RPMI8226 (cell line): ENCODE data around the gene BAHCC1.
A peak's percentile ranks its signal among the peaks of the same experiment; 100 is the strongest.

Experiments used
- DNase-seq: peaks from one replicate; pipeline ENCODE4 v3.0.0-alpha.2; 2015

Gene BAHCC1

DNA sequence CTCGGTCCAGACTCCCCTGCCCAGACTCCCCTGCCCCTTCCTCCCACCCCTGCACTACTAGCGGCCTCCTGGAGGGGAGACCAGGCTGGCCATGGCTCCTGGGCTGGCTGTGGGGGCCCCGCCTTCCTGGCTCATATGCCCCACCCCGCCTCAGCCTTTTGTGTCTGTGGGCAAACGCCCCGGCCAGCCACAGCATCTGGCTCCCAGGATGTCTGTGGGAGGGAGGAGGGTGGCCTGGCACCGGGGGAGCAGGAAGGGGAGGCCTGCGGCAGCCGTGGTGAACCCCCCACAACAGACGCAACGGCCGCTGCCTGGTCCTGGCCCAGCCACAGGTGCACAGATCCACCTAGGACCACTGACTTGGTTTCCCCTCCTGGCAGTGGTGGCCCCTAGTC is 32.9 kb downstream of the BAHCC1 start:
- no peak for DNase-seq

GRCh38 chr17:81428516-81428915 is 33.3 kb downstream of the BAHCC1 start:
- no peak for DNase-seq

- DNase-seq = peak; percentile 92
Observed at GRCh38 chr17:81428948-81429774, 33.9 kb downstream of the BAHCC1 start.

DNA sequence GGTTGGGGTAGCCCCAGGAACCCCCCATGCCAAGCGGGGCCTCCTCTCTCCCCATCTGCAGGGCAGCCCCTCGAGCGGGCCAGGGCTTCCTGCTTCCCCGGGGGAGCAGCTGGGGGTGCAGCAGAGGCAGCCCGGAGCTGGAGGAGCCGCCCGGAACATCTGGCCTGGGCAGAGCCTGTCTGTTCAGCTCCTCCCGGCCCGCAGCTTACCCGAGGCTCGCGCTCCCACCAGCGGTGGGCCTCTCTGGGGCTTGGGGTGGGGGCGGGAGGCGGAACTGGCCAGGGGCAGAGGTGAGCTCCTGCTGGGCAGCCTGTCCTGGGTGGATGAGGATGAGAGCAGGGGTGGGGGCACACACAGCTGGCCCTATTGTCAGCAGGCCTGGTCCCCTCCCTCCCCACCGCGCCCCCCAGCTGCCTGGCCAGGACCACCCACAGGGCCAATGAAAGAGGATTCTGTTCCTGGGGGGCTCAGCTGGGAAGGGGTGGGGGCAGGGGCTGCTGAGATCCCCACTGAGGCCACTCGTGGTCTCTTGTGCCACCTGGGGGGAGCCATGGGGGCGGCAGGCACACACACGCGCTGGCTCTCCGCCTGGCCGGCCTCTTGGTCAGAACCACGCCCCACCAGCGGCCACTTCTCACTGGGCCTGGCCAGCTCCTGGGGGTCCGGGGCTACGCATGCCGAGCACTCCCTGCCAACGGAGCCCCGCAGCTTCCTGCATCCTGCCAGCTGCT is 34.7 kb downstream of the BAHCC1 start:
- peak; percentile 69 for DNase-seq

DNA sequence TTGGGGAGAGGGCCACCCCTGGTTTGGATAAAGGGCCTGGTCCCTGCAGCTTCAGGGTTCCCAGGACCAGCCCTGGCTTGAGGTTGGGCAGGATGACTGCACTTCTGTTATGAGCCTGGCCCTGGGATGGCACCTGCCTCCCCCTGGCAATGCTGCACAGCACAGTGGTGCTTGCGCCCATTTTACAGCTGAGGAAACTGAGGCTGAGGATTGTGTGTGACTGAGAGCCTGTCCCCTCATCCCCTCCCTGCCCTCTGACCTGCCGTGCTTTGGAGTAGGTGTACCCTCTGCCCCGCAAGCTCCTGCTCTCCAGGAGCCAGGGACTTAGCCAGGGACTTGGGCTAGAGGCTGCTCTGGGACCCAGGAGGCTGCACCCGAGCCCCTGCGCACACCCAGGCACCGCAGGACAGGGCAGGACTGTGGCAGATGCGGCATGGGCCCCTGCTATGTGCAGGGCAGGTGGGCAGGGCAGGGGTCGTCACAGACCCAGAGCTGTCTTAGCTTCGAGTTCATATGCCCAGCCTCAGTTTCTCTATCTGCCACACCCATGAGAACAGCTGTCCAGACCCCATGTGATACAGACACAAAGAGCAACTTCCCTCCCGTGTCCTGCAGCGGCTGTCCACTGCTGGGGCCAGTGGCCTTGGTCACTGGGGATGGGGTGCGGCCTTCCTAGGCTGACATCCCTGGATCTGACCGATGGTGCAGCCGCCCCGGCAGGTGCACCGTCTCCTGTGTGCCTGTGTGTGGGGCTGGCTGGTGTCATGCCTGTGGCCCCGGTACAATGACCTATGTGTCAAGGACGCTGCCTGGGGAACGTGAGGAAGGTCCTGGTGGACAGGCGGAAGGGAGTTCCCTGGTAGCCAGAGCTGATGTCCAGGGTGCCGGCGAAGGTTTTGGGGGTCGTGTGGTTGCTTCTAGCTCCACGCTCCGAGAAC is 36.6 kb downstream of the BAHCC1 start:
- DNase-seq = no peak

- DNase-seq = no peak
Observed at GRCh38 chr17:81432941-81433340, 37.7 kb downstream of the BAHCC1 start.

DNA sequence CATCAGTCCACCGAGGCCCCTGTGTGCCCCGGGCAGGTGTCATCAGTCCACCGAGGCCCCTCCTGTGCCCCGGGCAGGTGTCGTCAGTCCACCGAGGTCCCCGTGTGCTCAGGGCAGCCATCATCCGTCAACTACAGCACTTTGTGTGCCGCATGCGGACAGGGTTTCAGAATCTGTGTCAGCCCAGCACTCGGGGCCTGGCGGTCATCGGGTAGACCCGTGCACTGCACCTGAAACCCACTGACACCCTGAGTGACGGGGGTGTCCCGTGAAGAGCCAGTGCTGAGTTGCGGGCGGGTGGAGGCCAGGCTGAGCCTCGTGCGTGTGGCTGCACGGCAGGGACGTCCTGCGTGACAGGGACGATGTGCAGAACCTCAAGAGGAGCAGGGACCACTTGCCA is 38.4 kb downstream of the BAHCC1 start:
- DNase-seq = no peak

DNA sequence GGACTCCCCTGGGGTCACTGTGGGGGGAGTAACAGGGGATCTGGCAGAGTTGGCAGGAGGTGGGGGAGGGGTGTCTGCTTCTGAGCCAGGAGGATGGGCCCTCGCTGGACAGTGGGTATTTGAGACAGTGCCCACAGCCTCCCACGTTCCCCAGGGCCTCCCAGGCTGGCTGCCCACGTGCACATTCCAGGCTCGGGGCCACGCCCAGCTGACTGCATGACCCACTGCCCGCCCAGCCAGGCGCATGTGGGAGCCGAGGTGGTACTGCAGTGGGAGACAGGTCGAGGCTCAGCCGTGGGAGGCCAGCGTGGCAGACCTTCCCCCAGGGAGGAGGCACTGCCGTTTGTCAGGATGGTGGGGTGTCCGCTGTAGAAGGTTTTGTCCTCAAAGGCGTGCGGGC is 38.8 kb downstream of the BAHCC1 start:
- no peak for DNase-seq

GRCh38 chr17:81434681-81435417 is 39.6 kb downstream of the BAHCC1 start:
- no peak for DNase-seq

DNA sequence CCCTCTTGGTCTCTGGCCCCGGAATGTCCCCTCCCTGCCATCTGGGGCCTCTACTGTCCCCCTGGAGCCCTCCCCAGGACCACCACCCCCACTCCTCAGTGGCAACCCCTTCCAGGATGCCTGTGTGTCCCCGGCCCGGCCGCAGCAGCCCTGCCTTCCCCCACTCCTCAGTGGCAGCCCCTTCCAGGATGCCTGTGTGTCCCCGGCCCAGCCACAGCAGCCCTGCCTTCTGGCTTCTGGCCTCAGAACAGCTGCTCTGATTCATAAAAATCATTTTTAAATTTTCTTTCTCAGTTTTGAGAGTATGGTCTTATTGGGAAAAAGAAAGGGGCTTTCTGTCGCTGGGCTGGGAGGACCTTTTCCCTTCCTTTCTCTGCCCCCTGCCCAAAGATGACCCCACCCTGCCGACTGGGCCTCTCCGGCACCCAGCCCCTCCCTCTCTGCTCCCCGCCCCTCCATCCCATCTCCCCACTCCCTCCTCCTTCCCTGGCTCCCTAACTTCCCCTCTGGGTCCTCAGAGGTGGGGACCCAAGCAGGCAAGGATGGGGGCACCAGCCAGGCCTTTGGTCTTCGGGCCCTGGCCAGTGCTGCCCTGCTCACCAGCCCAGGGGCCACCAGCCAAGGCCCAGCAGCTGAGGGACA is 40.5 kb downstream of the BAHCC1 start:
- no peak for DNase-seq

- DNase-seq = no peak
Observed at GRCh38 chr17:81436294-81436849, 41.1 kb downstream of the BAHCC1 start.

DNA sequence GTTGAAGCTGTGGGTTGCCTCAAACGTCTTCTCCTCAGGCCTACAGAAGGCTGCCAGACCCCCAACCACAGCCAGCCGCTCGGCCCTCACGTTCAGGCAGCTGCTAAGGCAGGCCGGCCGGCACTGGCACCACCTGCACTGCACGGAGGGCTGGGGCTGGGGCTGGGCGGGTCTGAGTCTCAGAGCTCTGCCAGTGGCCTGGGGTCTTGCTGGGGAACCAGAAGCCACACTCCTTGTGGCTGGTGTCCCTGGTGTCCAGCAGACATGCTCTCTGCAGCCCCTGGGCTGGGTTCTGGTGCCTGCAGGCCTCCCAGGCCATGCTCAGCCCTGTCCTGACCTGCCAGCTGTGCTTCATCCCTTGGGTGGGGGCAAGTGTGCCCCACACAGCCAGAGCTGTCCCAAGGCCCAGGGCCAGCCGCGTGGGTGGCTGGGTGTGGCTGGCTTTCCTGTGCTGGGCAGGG is 42.0 kb downstream of the BAHCC1 start:
- DNase-seq = no peak

- no peak for DNase-seq
Observed at GRCh38 chr17:81438007-81438659, 42.9 kb downstream of the BAHCC1 start.

DNA sequence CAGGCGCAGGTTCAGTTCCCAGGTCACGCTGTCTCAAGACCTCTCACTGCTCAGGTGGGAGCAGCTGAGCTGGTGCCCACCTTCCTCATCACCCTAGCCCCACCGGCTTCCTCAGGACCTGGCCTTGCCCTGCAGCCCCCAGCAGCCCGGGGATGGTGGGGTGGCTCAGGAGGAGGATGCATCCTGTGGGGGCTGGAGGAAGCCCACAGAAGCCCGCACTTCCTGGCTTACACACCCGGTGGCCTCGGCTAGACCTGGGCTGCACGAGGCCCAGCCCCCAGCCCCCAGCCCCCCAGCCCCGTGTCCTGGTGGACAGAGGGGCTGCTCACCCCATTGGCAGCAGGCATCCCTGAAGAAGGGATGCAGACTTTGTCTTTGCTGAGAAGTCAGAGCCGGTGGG is 43.4 kb downstream of the BAHCC1 start:
- no peak for DNase-seq

DNA sequence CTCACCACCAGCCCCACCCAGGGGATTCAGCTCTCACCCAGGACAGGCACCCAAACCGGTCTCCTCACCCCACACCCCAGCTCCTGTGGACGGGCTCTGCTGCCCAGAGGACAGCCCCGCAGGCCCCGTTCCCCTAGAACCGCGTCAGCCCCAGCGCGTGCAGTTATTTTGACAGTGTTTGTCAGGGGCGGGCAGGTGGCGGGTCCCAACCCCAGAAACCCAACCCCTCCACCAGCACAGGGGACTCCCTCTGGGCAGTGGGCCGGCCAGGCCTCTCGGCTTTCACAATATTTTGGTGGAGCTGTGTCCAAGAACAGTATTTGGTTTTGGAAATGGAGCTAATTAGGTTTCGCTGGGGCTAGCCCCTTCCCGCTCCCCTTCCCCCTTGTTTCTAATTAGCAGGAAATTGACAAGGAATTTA is 44.8 kb downstream of the BAHCC1 start:
- no peak for DNase-seq

DNA sequence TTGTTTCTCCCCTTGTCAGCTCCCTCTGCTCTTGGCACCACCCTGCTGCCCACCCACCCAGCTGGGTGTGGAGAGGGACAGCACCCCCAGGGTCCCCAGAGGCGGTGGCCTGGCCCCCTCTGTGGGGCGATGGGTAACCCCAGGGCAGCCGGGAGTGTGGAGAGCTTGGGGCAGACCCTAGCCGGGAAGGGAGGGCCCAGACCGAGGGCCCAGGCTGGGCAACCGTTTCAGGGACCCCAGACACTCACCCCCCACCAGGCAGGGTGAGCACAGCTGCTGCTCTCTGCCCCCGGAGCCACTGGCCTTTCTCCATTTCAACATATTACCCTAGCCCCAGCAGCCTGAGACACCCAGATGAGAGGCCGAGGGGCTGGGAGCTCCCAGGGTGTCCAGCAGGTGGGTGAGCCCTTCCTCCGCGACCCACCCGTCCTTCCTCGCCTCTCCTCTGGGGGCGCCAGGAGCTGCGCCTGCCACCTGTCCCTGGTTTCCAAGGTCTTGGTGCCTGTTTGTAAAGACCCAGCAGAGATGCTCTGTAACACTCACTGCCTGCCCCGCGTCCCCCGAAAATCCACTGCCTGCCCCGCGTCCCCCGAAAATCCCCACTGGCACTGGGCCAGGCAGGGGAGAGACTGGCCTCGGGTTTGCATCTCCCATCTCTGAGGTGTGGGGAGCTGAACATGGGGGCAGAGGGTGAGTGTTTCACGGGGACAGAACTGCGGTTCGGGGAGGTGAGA is 45.4 kb downstream of the BAHCC1 start:
- peak; percentile 69 for DNase-seq

DNA sequence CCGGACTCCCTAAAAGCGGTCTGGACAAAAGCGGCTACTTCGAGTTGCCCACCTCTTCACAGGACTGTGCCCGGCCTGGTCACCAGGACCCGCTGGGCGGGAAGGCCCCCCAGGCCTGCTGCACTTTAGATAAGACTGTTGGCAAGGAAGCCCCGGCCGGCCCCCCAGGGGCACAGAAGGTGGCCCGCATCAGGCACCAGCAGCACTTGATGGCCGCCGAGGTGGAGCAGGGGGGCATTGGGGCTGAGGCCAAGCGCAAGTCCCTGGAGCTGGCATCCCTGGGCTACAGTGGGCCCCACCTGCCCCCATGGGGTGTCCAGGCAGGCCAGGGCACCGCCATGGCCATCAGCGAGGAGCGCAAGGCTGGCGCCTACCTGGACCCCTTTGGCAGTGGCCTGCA is 47.5 kb downstream of the BAHCC1 start:
- no peak for DNase-seq

DNA sequence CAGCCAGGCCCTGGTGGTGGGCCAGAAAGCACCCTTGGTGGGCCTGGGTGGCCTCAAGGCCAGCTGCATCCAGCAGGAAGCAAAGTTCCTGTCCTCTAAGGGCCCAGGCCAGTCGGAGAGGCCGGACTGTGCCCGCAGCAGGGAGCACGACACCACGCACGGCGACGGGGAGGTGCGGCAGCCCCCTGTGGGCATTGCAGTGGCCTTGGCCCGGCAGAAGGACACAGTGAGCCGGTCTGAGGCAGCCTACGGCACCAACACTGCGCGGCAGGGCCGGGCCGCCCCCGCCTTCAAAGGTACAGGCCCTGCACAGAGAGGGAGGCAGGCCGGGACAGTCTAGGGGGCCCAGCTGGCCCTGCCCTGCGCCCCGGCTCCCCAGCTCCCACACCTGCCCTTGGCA is 48.0 kb downstream of the BAHCC1 start:
- no peak for DNase-seq

DNA sequence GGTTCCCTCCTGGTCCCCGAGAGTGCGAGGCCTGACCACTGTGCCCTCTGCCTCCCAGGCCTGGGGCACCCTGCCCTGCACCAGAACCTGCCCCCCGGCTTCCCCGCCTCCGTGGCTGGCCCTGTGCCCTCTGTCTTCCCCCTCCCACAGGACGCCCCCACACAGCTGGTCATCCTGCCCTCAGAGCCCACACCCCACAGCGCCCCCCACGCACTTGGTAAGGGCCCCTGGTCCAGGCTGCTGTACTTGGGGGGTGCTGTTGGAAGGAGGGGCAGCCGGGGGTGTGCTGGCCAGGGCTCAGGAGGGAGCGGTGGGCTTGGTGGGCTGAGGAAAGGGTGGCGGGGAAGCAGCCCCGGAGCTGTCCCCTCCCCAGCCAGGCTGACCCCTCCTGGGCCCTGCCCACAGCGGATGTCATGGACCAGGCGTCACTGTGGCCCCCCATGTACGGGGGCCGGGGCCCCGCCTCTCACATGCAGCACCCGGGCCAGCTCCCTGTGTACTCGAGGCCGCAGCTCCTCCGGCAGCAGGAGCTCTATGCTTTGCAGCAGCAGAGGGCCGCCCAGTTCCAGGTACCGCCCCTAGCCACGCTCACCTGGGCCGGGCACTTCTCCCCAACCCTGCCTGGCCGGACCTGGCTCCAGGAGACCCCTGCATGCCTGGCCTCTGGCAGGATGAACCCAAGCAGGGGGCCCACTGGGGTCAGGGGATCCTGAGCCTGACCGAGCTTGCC is 49.5 kb downstream of the BAHCC1 start:
- no peak for DNase-seq
